Hepatocyte (in vitro differentiated cells): ENCODE measurements around the gene NUP43. TPM values are rescaled to one million over a fixed set of nuclear protein-coding genes. Genes with fewer than 3 reads are reported as not detected.

Source experiments
- DNase-seq: peaks from one replicate; pipeline ENCODE4 v3.0.0-alpha.2; 2016; ENCODE audit warnings: low spot score
- H2AFZ ChIP-seq: fragments of 200-600 bp; sonication (generic); 2 replicates; pipeline ENCODE4 v1.6.0; 2016; ENCODE audit warnings: antibody characterized with exemption, mild to moderate bottlenecking
- H3K27ac ChIP-seq: fragments of 200-600 bp; sonication (generic); 2 replicates; pipeline ENCODE4 v1.5.1; 2016; ENCODE audit warnings: mild to moderate bottlenecking
- H3K27me3 ChIP-seq: fragments of 200-600 bp; sonication (generic); 2 replicates; pipeline ENCODE4 v1.6.1; 2016
- H3K36me3 ChIP-seq: fragments of 200-600 bp; sonication (generic); replicated peaks from 2 replicates; pipeline ENCODE4 v1.5.1; 2016; ENCODE audit warnings: low read depth; ENCODE audit not compliant: insufficient read depth
- H3K4me1 ChIP-seq: fragments of 200-600 bp; sonication (generic); 2 replicates; pipeline ENCODE4 v1.5.1; 2016; ENCODE audit warnings: mild to moderate bottlenecking, moderate library complexity; ENCODE audit not compliant: insufficient read depth
- H3K4me2 ChIP-seq: fragments of 200-600 bp; sonication (generic); 2 replicates; pipeline ENCODE4 v1.6.0; 2016
- H3K4me3 ChIP-seq: fragments of 200-600 bp; sonication (generic); 2 replicates; pipeline ENCODE4 v1.5.1; 2016; ENCODE audit warnings: mild to moderate bottlenecking
- H3K79me2 ChIP-seq: fragments of 200-600 bp; sonication (generic); 2 replicates; pipeline ENCODE4 v1.6.0; 2017; ENCODE audit warnings: mild to moderate bottlenecking
- H3K9me2 ChIP-seq: fragments of 200-600 bp; sonication (generic); replicated peaks from 2 replicates; pipeline ENCODE4 v1.6.0; 2017; ENCODE audit warnings: mild to moderate bottlenecking; ENCODE audit not compliant: insufficient read depth
- H3K9me3 ChIP-seq: fragments of 200-600 bp; sonication (generic); 2 replicates; pipeline ENCODE4 v1.5.1; 2016; ENCODE audit warnings: low read depth, mild to moderate bottlenecking
- H4K20me1 ChIP-seq: fragments of 200-600 bp; sonication (generic); 2 replicates; pipeline ENCODE4 v1.6.0; 2016; ENCODE audit warnings: mild to moderate bottlenecking; ENCODE audit not compliant: insufficient read depth, poor library complexity, severe bottlenecking
- EZH2 ChIP-seq: fragments of 200-600 bp; sonication (generic); IDR thresholded peaks from 2 replicates; pipeline ENCODE4 v1.6.1; 2016; ENCODE audit warnings: antibody characterized with exemption, mild to moderate bottlenecking, borderline replicate concordance
- EZH2phosphoT487 ChIP-seq: fragments of 200-600 bp; sonication (generic); IDR thresholded peaks from one replicate; pipeline ENCODE4 v1.6.1; 2018; ENCODE audit warnings: antibody characterized with exemption, mild to moderate bottlenecking, low read depth, moderate library complexity; ENCODE audit not compliant: unreplicated experiment, severe bottlenecking
- WGBS: methylation state at CpG from one replicate; pipeline ENCODE4 v1.1.6; 2016; ENCODE audit warnings: low lambda C conversion rate; ENCODE audit errors: missing lambda C conversion rate; 5-methylcytosine and 5-hydroxymethylcytosine counted together
- polyA plus RNA-seq: library from polyadenylated mRNA; unstranded; fragments of >200 nt; fragmentation: Nextera tagmentation; extraction: Ambion mirVana; gene quantifications from 2 replicates; pipeline ENCODE4 v1.2.1, GENCODE V29; 2016
- total RNA-seq: library from RNA; depleted of rRNA; stranded (reverse); fragments of >200 nt; gene quantifications from 2 replicates; pipeline ENCODE4 v1.2.3, GENCODE V29; 2014
- TF ChIP-seq, protein P1 (sequence below): fragments of 200-600 bp; sonication (generic); IDR thresholded peaks from 2 replicates; pipeline ENCODE4 v1.5.1; 2016; ENCODE audit warnings: antibody characterized with exemption, mild to moderate bottlenecking; ENCODE audit not compliant: poor library complexity

NUP43 gene
- total and polyA plus RNA-seq, 2 experiments from 2014 or later = 9.8 to 37.2 TPM

DNA sequence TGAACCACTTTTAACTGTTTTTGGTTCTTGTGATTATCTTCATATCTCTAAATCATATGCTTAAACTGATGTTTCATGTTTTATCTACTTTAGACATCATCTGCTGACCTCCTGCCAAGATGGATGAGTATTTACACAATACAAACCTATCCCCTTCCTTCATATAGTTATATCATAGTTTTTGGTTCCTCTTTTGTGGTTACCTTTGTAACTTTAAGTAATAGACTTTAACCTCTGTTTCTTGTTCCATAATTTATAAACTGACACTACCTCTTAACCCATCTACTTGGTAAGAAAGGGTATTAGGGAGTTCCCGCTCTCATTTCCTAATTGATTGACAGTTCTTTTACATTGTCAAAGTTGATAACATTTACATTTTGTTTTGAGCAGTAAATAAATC lies 15.1 kb upstream of the NUP43 start:
- no peaks in the 10 kb centered on the region for H3K9me2 ChIP-seq
- no peaks in the 10 kb centered on the region for H3K36me3 ChIP-seq
- H3K27me3 ChIP-seq = no peaks in the 10 kb centered on the region
- H3K4me2 ChIP-seq = no peak overlapping the region
- no peaks in the 10 kb centered on the region for H4K20me1 ChIP-seq
- no peak overlapping the region for H3K4me3 ChIP-seq
- peaks cover 89% of the 10 kb centered on the region for H3K79me2 ChIP-seq
- no peak for DNase-seq
- no peaks in the 10 kb centered on the region for H3K4me1 ChIP-seq
- no peak overlapping the region for H3K27ac ChIP-seq
- H3K9me3 ChIP-seq = peaks cover 9% of the 10 kb centered on the region
- 97% methylated on average over 1 of the region's 1 CpG for WGBS
- no peak overlapping the region for H2AFZ ChIP-seq
- no peak for TF ChIP-seq EZH2phosphoT487
- no peak for TF ChIP-seq EZH2
- TF ChIP-seq, protein P1, sequence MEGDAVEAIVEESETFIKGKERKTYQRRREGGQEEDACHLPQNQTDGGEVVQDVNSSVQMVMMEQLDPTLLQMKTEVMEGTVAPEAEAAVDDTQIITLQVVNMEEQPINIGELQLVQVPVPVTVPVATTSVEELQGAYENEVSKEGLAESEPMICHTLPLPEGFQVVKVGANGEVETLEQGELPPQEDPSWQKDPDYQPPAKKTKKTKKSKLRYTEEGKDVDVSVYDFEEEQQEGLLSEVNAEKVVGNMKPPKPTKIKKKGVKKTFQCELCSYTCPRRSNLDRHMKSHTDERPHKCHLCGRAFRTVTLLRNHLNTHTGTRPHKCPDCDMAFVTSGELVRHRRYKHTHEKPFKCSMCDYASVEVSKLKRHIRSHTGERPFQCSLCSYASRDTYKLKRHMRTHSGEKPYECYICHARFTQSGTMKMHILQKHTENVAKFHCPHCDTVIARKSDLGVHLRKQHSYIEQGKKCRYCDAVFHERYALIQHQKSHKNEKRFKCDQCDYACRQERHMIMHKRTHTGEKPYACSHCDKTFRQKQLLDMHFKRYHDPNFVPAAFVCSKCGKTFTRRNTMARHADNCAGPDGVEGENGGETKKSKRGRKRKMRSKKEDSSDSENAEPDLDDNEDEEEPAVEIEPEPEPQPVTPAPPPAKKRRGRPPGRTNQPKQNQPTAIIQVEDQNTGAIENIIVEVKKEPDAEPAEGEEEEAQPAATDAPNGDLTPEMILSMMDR = no peak

GRCh38 chr6:149756261-149756636 lies 9.9 kb upstream of the NUP43 start:
- DNase-seq = no peak
- no peaks in the 10 kb centered on the region for H3K9me2 ChIP-seq
- H3K4me2 ChIP-seq = no peak overlapping the region
- no peaks in the 10 kb centered on the region for H4K20me1 ChIP-seq
- TF ChIP-seq EZH2phosphoT487 = no peak
- TF ChIP-seq, protein P1 = no peak
- 96% methylated on average over 7 of the region's 7 CpGs for WGBS
- no peak overlapping the region for H3K4me3 ChIP-seq
- H3K9me3 ChIP-seq = no peaks in the 10 kb centered on the region
- H3K36me3 ChIP-seq = no peaks in the 10 kb centered on the region
- no peak overlapping the region for H2AFZ ChIP-seq
- H3K27ac ChIP-seq = peak overlapping the region; percentile 58
- H3K79me2 ChIP-seq = peaks cover 100% of the 10 kb centered on the region
- no peaks in the 10 kb centered on the region for H3K27me3 ChIP-seq
- no peaks in the 10 kb centered on the region for H3K4me1 ChIP-seq

DNA sequence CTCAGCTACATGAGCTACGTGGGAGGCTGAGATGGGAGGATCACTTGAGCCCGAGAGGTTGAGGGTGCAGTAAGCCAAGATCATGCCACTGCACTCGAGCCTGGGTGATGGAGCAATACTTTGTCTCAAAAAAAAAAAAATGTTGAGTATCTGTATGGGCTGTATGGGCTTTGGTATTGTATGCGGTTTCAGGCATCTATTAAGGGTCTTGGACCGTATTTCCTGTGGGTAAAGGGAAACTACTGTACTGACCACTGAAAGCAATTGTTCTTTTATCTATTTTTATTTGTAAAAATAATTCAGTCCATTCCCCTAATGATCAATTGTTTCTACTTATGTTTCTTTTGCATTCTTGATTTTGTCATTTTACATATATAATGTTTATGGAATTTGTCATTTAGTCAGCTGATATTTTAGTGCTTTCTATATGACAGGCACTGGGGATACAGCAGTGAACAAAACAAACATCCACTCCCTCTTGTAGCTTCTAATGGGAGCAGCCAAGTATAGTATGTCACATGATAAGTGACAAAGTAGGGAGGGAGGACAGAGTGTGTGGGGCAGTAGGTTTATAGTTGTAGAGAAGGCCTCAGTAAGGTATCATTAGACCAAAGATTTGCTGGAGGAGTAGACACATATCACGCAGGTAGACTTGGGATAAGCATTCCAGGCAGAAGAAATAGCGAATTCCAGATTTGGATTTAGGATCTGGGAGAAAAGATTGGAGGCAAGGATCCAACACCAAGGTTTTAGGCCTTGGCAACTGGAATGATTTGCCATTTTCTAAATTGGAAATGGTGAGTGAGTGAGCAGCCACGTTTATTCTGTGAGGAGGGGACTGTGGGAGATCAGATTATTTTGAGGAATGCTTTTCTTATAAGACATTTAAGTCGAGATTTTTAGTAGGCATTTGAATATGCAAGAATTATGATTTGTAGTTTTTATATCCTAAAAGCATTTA lies 9.3 kb upstream of the NUP43 start:
- Histone ChIP-seq H3K4me2 (no peak overlapping the region), H3K27ac (peak overlapping the region; percentile 58), H3K4me1 (no peaks in the 10 kb centered on the region), H2AFZ (no peak overlapping the region), H3K79me2 (peaks cover 100% of the 10 kb centered on the region), H3K9me2 (no peaks in the 10 kb centered on the region), H3K4me3 (no peak overlapping the region), H3K36me3 (no peaks in the 10 kb centered on the region), H3K9me3 (no peaks in the 10 kb centered on the region), H4K20me1 (no peaks in the 10 kb centered on the region), H3K27me3 (no peaks in the 10 kb centered on the region)
- DNase-seq = peak; percentile 35
- 98% methylated on average over 9 of the region's 9 CpGs for WGBS
- TF ChIP-seq, protein P1 = no peak
- TF ChIP-seq EZH2 = no peak
- no peak for TF ChIP-seq EZH2phosphoT487
